Measurements from ENCODE around the gene ATG16L1.

DNA sequence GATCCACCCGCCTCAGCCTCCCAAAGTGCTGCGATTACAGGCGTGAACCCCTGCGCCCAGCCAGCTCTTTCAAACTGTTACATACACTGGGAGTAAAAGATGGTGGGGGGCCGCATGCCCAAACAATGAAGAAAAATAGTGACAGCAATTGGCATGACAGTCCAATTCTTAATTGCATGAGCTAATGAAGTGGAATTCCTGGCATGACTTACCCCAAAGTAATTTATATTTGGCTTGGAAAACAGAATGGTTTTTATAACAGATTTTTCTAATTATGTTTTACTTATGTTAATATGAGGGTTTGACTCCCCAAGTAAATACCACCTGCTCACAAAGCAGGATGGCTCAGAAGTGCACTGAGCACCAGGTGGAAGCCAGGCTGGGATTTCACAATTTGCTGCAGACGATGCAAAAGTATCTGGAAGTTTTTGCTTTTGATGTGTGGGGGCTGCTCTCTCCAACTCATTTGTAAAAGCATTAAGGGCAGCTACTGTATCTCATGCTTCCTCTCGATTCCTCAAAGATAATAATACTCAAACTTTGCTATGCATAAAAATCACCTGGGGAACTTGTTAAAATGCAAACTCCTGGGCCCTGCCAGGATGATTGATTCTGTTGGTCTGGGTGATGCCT is 24.0 kb upstream of the ATG16L1 start:
- TF ChIP-seq CREB1 (CRISPR knock-in tag; IDR thresholded peaks at IDR 0.05; ENCODE audit: low read depth): no peak
- TF ChIP-seq, protein P1, sequence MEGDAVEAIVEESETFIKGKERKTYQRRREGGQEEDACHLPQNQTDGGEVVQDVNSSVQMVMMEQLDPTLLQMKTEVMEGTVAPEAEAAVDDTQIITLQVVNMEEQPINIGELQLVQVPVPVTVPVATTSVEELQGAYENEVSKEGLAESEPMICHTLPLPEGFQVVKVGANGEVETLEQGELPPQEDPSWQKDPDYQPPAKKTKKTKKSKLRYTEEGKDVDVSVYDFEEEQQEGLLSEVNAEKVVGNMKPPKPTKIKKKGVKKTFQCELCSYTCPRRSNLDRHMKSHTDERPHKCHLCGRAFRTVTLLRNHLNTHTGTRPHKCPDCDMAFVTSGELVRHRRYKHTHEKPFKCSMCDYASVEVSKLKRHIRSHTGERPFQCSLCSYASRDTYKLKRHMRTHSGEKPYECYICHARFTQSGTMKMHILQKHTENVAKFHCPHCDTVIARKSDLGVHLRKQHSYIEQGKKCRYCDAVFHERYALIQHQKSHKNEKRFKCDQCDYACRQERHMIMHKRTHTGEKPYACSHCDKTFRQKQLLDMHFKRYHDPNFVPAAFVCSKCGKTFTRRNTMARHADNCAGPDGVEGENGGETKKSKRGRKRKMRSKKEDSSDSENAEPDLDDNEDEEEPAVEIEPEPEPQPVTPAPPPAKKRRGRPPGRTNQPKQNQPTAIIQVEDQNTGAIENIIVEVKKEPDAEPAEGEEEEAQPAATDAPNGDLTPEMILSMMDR (conservative IDR thresholded peaks at IDR 0.05; ENCODE audit: low read depth in 2 of 2): no peak
- no peak for TF ChIP-seq EZH2phosphoT487 (IDR thresholded peaks at IDR 0.05; ENCODE audit: unreplicated experiment)
- TF ChIP-seq EZH2 (IDR thresholded peaks at IDR 0.05; ENCODE audit: low read depth, unreplicated experiment): no peak
